HEK293 (cell line): ENCODE results near the gene VTA1.
A peak's percentile ranks its signal among the peaks of the same experiment; 100 is the strongest.
"Not testable (repeated sequence)": the region's sequence is repeated elsewhere in the genome, so short reads cannot be mapped to it uniquely, and the experiment has no call there.

Experiments used
- CTCF ChIA-PET: fragments of 350-600 bp; formaldehyde crosslinking; extraction: SDS; loops from one replicate; lab custom pipeline; 2021; ENCODE audit warnings: antibody characterized with exemption; lab: Yijun Ruan, JAX
- POLR2A ChIA-PET: fragments of 300-600 bp; formaldehyde crosslinking; extraction: SDS; loops from one replicate; lab custom pipeline; 2020; ENCODE audit warnings: antibody characterized with exemption, inconsistent platforms; lab: Yijun Ruan, JAX
- H3K27ac ChIP-seq: fragments of 200-500 bp; sonication (Bioruptor generic); 2 replicates; pipeline ENCODE4 v1.5.1; 2014; ENCODE audit warnings: low read depth, low read length, control low read depth, inconsistent platforms; ENCODE audit errors: extremely low read depth
- H3K36me3 ChIP-seq, 2 experiments: fragments of 200-500 bp in 1 of 2; sonication (Bioruptor generic) in 1 of 2; 1 replicate in 1 of 2; 2 replicates in 1 of 2; pipeline ENCODE4 v1.5.1; 2014 to 2017; ENCODE audit warnings: inconsistent platforms in 2 of 2, low read length in 2 of 2; ENCODE audit not compliant: control insufficient read depth in 2 of 2, insufficient read depth in 1 of 2
- H3K4me1 ChIP-seq: fragments of 200-500 bp; sonication (Bioruptor generic); 2 replicates; pipeline ENCODE4 v1.5.1; 2014; ENCODE audit warnings: mild to moderate bottlenecking, low read length, inconsistent platforms; ENCODE audit not compliant: control insufficient read depth, insufficient read depth
- H3K4me3 ChIP-seq: 2 replicates; pipeline ENCODE4 v1.5.1; 2011; ENCODE audit warnings: low read depth, mild to moderate bottlenecking, control low read depth, low read length, moderate library complexity
- H3K9me3 ChIP-seq: fragments of 200-500 bp; sonication (Bioruptor generic); 2 replicates; pipeline ENCODE4 v1.5.1; 2014; ENCODE audit warnings: low read depth, low read length, inconsistent platforms; ENCODE audit not compliant: control insufficient read depth, insufficient read depth
- BCL11A ChIP-seq: fragments of 450-650 bp; formaldehyde crosslinking; IDR thresholded peaks from 2 replicates; pipeline ENCODE4 v1.5.1; 2016; ENCODE audit warnings: low read depth, missing biosample characterization, missing genetic modification characterization
- KLF17 ChIP-seq: fragments of 450-650 bp; formaldehyde crosslinking; IDR thresholded peaks from 2 replicates; pipeline ENCODE4 v1.5.1; 2016; ENCODE audit warnings: missing biosample characterization, missing genetic modification characterization
- SP7 ChIP-seq: fragments of 450-650 bp; formaldehyde crosslinking; IDR thresholded peaks from 2 replicates; pipeline ENCODE4 v1.5.1; 2016; ENCODE audit warnings: missing biosample characterization, missing genetic modification characterization
- ZFP37 ChIP-seq: fragments of 450-650 bp; formaldehyde crosslinking; IDR thresholded peaks from 2 replicates; pipeline ENCODE4 v1.5.1; 2016; ENCODE audit warnings: missing biosample characterization, missing genetic modification characterization
- ZNF10 ChIP-seq: fragments of 450-650 bp; formaldehyde crosslinking; IDR thresholded peaks from 2 replicates; pipeline ENCODE4 v1.5.1; 2017; ENCODE audit warnings: missing biosample characterization, missing genetic modification characterization
- ZNF155 ChIP-seq: fragments of 450-650 bp; formaldehyde crosslinking; IDR thresholded peaks from 2 replicates; pipeline ENCODE4 v1.5.1; 2016; ENCODE audit warnings: missing biosample characterization, missing genetic modification characterization
- ZNF169 ChIP-seq: fragments of 450-650 bp; formaldehyde crosslinking; IDR thresholded peaks from 2 replicates; pipeline ENCODE4 v1.5.1; 2016; ENCODE audit warnings: missing biosample characterization, missing genetic modification characterization
- ZNF2 ChIP-seq: fragments of 450-650 bp; formaldehyde crosslinking; IDR thresholded peaks from 2 replicates; pipeline ENCODE4 v1.5.1; 2016; ENCODE audit warnings: missing biosample characterization, missing genetic modification characterization
- ZNF223 ChIP-seq: fragments of 450-650 bp; formaldehyde crosslinking; IDR thresholded peaks from 2 replicates; pipeline ENCODE4 v1.5.1; 2016; ENCODE audit warnings: missing biosample characterization, missing genetic modification characterization
- ZNF24 ChIP-seq: fragments of 450-650 bp; formaldehyde crosslinking; IDR thresholded peaks from 2 replicates; pipeline ENCODE4 v1.5.1; 2016; ENCODE audit warnings: missing biosample characterization, missing genetic modification characterization
- ZNF350 ChIP-seq: fragments of 450-650 bp; formaldehyde crosslinking; IDR thresholded peaks from 2 replicates; pipeline ENCODE4 v1.5.0; 2017; ENCODE audit warnings: missing biosample characterization, mild to moderate bottlenecking, missing genetic modification characterization
- ZNF416 ChIP-seq: fragments of 450-650 bp; formaldehyde crosslinking; IDR thresholded peaks from 2 replicates; pipeline ENCODE4 v1.5.1; 2016; ENCODE audit warnings: missing biosample characterization, missing genetic modification characterization
- ZNF549 ChIP-seq: fragments of 450-650 bp; IDR thresholded peaks from 2 replicates; pipeline ENCODE4 v1.5.1; 2018; ENCODE audit warnings: missing biosample characterization, missing genetic modification characterization, mild to moderate bottlenecking, inconsistent platforms, moderate library complexity
- ZNF624 ChIP-seq: fragments of 450-650 bp; formaldehyde crosslinking; IDR thresholded peaks from 2 replicates; pipeline ENCODE4 v1.5.1; 2017; ENCODE audit warnings: missing biosample characterization, missing genetic modification characterization
- TF ChIP-seq, protein P1 (sequence below): fragments of 450-650 bp; IDR thresholded peaks from 2 replicates; pipeline ENCODE4 v1.5.1; 2018; ENCODE audit warnings: missing biosample characterization, mild to moderate bottlenecking, missing genetic modification characterization
- TF ChIP-seq, protein P2 (sequence below): fragments of 450-650 bp; formaldehyde crosslinking; IDR thresholded peaks from 2 replicates; pipeline ENCODE4 v1.5.1; 2016; ENCODE audit warnings: missing biosample characterization, missing genetic modification characterization
- TF ChIP-seq, protein P3 (sequence below): fragments of 450-650 bp; formaldehyde crosslinking; IDR thresholded peaks from 2 replicates; pipeline ENCODE4 v1.5.1; 2016; ENCODE audit warnings: missing biosample characterization, missing genetic modification characterization
- TF ChIP-seq, protein P4 (sequence below): fragments of 450-650 bp; formaldehyde crosslinking; IDR thresholded peaks from 2 replicates; pipeline ENCODE4 v1.5.1; 2016; ENCODE audit warnings: missing biosample characterization, missing genetic modification characterization
- TF ChIP-seq, protein P5 (sequence below): fragments of 450-650 bp; formaldehyde crosslinking; IDR thresholded peaks from 2 replicates; pipeline ENCODE4 v1.5.1; 2016; ENCODE audit warnings: missing biosample characterization, missing genetic modification characterization
- TF ChIP-seq, protein P6 (sequence below): fragments of 450-650 bp; formaldehyde crosslinking; IDR thresholded peaks from 2 replicates; pipeline ENCODE4 v1.5.1; 2016; ENCODE audit warnings: missing biosample characterization, missing genetic modification characterization

The VTA1 gene

DNA sequence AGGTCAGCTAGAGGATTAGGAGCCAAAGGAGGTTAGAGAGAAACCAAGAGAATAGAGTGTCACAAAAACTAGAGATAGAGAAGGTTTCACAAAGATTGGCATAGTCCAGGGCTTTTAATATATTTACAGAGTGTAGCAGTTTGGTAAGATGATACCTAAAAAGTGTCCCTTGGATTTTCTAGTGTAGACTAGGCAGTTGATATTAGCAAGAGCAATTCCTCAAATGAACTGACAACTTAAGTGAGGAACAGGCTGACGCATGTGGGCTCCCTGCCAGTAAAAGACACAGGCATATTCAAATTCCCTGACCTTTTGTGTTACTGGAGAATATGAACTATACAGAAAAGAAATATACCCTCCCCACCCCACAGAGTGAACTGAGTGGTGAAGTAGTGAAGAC lies 40.1 kb downstream of the VTA1 start (continued):
- TF ChIP-seq, protein P1, sequence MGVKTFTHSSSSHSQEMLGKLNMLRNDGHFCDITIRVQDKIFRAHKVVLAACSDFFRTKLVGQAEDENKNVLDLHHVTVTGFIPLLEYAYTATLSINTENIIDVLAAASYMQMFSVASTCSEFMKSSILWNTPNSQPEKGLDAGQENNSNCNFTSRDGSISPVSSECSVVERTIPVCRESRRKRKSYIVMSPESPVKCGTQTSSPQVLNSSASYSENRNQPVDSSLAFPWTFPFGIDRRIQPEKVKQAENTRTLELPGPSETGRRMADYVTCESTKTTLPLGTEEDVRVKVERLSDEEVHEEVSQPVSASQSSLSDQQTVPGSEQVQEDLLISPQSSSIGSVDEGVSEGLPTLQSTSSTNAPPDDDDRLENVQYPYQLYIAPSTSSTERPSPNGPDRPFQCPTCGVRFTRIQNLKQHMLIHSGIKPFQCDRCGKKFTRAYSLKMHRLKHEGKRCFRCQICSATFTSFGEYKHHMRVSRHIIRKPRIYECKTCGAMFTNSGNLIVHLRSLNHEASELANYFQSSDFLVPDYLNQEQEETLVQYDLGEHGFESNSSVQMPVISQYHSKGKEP (tag by site-specific recombination) = peak; percentile 92
- TF ChIP-seq SP7 (tag by site-specific recombination) = peak; percentile 75
- TF ChIP-seq ZNF416 (tag by site-specific recombination) = no peak
- TF ChIP-seq, protein P2, sequence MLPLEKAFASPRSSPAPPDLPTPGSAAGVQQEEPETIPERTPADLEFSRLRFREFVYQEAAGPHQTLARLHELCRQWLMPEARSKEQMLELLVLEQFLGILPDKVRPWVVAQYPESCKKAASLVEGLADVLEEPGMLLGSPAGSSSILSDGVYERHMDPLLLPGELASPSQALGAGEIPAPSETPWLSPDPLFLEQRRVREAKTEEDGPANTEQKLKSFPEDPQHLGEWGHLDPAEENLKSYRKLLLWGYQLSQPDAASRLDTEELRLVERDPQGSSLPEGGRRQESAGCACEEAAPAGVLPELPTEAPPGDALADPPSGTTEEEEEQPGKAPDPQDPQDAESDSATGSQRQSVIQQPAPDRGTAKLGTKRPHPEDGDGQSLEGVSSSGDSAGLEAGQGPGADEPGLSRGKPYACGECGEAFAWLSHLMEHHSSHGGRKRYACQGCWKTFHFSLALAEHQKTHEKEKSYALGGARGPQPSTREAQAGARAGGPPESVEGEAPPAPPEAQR = no peak
- TF ChIP-seq ZNF24 (tag by site-specific recombination) = peak; percentile 60; the same call in 1 of the 2 replicates
- TF ChIP-seq, protein P3, sequence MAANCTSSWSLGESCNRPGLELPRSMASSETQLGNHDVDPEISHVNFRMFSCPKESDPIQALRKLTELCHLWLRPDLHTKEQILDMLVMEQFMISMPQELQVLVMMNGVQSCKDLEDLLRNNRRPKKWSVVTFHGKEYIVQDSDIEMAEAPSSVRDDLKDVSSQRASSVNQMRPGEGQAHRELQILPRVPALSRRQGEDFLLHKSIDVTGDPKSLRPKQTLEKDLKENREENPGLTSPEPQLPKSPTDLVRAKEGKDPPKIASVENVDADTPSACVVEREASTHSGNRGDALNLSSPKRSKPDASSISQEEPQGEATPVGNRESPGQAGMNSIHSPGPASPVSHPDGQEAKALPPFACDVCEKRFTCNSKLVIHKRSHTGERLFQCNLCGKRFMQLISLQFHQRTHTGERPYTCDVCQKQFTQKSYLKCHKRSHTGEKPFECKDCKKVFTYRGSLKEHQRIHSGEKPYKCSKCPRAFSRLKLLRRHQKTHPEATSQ (tag by site-specific recombination) = no peak
- no peak for TF ChIP-seq ZNF549 (tag by site-specific recombination)
- TF ChIP-seq ZNF624 (tag by site-specific recombination) = no peak
- TF ChIP-seq, protein P4, sequence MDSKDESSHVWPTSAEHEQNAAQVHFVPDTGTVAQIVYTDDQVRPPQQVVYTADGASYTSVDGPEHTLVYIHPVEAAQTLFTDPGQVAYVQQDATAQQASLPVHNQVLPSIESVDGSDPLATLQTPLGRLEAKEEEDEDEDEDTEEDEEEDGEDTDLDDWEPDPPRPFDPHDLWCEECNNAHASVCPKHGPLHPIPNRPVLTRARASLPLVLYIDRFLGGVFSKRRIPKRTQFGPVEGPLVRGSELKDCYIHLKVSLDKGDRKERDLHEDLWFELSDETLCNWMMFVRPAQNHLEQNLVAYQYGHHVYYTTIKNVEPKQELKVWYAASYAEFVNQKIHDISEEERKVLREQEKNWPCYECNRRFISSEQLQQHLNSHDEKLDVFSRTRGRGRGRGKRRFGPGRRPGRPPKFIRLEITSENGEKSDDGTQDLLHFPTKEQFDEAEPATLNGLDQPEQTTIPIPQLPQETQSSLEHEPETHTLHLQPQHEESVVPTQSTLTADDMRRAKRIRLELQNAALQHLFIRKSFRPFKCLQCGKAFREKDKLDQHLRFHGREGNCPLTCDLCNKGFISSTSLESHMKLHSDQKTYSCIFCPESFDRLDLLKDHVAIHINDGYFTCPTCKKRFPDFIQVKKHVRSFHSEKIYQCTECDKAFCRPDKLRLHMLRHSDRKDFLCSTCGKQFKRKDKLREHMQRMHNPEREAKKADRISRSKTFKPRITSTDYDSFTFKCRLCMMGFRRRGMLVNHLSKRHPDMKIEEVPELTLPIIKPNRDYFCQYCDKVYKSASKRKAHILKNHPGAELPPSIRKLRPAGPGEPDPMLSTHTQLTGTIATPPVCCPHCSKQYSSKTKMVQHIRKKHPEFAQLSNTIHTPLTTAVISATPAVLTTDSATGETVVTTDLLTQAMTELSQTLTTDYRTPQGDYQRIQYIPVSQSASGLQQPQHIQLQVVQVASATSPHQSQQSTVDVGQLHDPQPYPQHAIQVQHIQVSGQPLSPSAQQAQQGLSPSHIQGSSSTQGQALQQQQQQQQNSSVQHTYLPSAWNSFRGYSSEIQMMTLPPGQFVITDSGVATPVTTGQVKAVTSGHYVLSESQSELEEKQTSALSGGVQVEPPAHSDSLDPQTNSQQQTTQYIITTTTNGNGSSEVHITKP = peak; percentile 68
- TF ChIP-seq ZNF2 = no peak; the same call in 1 of the 2 replicates
- 0 out of 2 replicates have a peak, but pooled peaks have one; percentile 65 for TF ChIP-seq BCL11A (tag by site-specific recombination)
- TF ChIP-seq, protein P5, sequence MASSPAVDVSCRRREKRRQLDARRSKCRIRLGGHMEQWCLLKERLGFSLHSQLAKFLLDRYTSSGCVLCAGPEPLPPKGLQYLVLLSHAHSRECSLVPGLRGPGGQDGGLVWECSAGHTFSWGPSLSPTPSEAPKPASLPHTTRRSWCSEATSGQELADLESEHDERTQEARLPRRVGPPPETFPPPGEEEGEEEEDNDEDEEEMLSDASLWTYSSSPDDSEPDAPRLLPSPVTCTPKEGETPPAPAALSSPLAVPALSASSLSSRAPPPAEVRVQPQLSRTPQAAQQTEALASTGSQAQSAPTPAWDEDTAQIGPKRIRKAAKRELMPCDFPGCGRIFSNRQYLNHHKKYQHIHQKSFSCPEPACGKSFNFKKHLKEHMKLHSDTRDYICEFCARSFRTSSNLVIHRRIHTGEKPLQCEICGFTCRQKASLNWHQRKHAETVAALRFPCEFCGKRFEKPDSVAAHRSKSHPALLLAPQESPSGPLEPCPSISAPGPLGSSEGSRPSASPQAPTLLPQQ (tag by site-specific recombination) = peak; percentile 54; the same call in 1 of the 2 replicates
- TF ChIP-seq ZNF10 (tag by site-specific recombination) = 0 out of 2 replicates have a peak, but pooled peaks have one; percentile 42
- no peak for TF ChIP-seq ZNF223 (tag by site-specific recombination)
- TF ChIP-seq ZFP37 = no peak
- TF ChIP-seq, protein P6, sequence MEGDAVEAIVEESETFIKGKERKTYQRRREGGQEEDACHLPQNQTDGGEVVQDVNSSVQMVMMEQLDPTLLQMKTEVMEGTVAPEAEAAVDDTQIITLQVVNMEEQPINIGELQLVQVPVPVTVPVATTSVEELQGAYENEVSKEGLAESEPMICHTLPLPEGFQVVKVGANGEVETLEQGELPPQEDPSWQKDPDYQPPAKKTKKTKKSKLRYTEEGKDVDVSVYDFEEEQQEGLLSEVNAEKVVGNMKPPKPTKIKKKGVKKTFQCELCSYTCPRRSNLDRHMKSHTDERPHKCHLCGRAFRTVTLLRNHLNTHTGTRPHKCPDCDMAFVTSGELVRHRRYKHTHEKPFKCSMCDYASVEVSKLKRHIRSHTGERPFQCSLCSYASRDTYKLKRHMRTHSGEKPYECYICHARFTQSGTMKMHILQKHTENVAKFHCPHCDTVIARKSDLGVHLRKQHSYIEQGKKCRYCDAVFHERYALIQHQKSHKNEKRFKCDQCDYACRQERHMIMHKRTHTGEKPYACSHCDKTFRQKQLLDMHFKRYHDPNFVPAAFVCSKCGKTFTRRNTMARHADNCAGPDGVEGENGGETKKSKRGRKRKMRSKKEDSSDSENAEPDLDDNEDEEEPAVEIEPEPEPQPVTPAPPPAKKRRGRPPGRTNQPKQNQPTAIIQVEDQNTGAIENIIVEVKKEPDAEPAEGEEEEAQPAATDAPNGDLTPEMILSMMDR (tag by site-specific recombination) = no peak
- no peak for TF ChIP-seq ZNF169
- TF ChIP-seq ZNF350 (tag by site-specific recombination) = no peak
- TF ChIP-seq ZNF155 (tag by site-specific recombination) = no peak
- no peak for TF ChIP-seq KLF17
- TF ChIP-seq, all 188 proteins: peak for 31

GRCh38 chr6:142188341-142188740 lies 41.3 kb downstream of the VTA1 start:
- ChIA-PET POLR2A (interaction anchor here (0.7 kb wide), 1 partner anchor 1307 kb away, joined by 5 read pairs; no protein-coding TSS in a partner anchor), CTCF (interaction anchor here (0.7 to 1.7 kb wide), 3 partner anchors 19 to 222 kb away, joined by 3 to 9 read pairs (median 3); no protein-coding TSS in a partner anchor)
- not testable (repeated sequence) for H3K27ac ChIP-seq, H3K9me3 ChIP-seq, H3K4me3 ChIP-seq
- peaks cover 13% of the 10 kb centered on the region for H3K4me1 ChIP-seq
- H3K36me3 ChIP-seq = peaks cover 0 to 10% of the 10 kb centered on the region in 2 experiments; a peak in 1 of 3 replicates
